IMR-90 (cell line): ENCODE data around the gene CNTNAP1. TPM values are rescaled to one million over a fixed set of nuclear protein-coding genes. Genes with fewer than 3 reads are reported as not detected.

ENCODE experiments used
- ATAC-seq: fragments of 200-7000 bp; cut with Tn5 transposase; 2 replicates; pipeline ENCODE4 v1.9.1; 2020; ENCODE audit warnings: low read depth, mild to moderate bottlenecking, moderate library complexity
- BruUV-seq: library from RNA; stranded (reverse); fragments of 400-500 nt; replicated peaks from 2 replicates; lab custom pipeline; 2021; lab: Mats Ljungman, UMichigan
- CTCF ChIA-PET: fragments of 300-600 bp; formaldehyde crosslinking; extraction: SDS; loops from one replicate; lab custom pipeline; 2021; ENCODE audit warnings: antibody characterized with exemption; lab: Yijun Ruan, JAX
- POLR2A ChIA-PET: fragments of 300-600 bp; sonication (Branson Sonifier 250); formaldehyde crosslinking; loops from one replicate; lab custom pipeline; 2022; ENCODE audit warnings: antibody characterized with exemption; ENCODE audit not compliant: unreplicated experiment; lab: Charles Lee
- DNase-seq: peaks from one replicate; pipeline ENCODE4 v3.0.0; 2013
- H2AFZ ChIP-seq: replicated peaks from 2 replicates; pipeline ENCODE3; 2013; ENCODE audit warnings: low read length, mild to moderate bottlenecking; ENCODE audit not compliant: poor library complexity
- H2AK5ac ChIP-seq: 2 replicates; pipeline ENCODE4 v1.6.1; 2013; ENCODE audit warnings: low read depth, low read length, inconsistent platforms
- H2AK9ac ChIP-seq: replicated peaks from 2 replicates; pipeline ENCODE3; 2013; ENCODE audit warnings: mild to moderate bottlenecking, low read depth, low read length, moderate library complexity; ENCODE audit not compliant: poor library complexity
- H2BK120ac ChIP-seq: 2 replicates; pipeline ENCODE4 v1.6.1; 2013; ENCODE audit warnings: low read depth, low read length, inconsistent platforms
- H2BK15ac ChIP-seq: 3 replicates; pipeline ENCODE4 v1.6.1; 2013; ENCODE audit warnings: low read depth, low read length, inconsistent platforms
- H2BK20ac ChIP-seq: 2 replicates; pipeline ENCODE4 v1.6.1; 2013; ENCODE audit warnings: low read depth, mild to moderate bottlenecking, inconsistent platforms, low read length, moderate library complexity
- H2BK5ac ChIP-seq: 2 replicates; pipeline ENCODE4 v1.6.1; 2013; ENCODE audit warnings: mild to moderate bottlenecking, low read depth, low read length, inconsistent platforms; ENCODE audit not compliant: poor library complexity, severe bottlenecking
- H3K14ac ChIP-seq: replicated peaks from 2 replicates; pipeline ENCODE4 v1.6.1; 2013; ENCODE audit warnings: low read depth, low read length, inconsistent platforms
- H3K18ac ChIP-seq: 2 replicates; pipeline ENCODE4 v1.6.1; 2013; ENCODE audit warnings: low read depth, low read length, control low read depth
- H3K23ac ChIP-seq: 2 replicates; pipeline ENCODE4 v1.6.1; 2013; ENCODE audit warnings: low read depth, low read length, inconsistent platforms
- H3K27ac ChIP-seq: 2 replicates; pipeline ENCODE4 v1.5.1; 2013; ENCODE audit warnings: mild to moderate bottlenecking, control low read depth, low read length; ENCODE audit not compliant: insufficient read depth
- H3K27me3 ChIP-seq: 2 replicates; pipeline ENCODE4 v1.6.1; 2013; ENCODE audit warnings: low read length; ENCODE audit not compliant: control insufficient read depth, insufficient read depth
- H3K36me3 ChIP-seq: 2 replicates; pipeline ENCODE4 v1.6.1; 2013; ENCODE audit warnings: low read length, mixed read lengths; ENCODE audit not compliant: control insufficient read depth, insufficient read depth
- H3K4ac ChIP-seq: 2 replicates; pipeline ENCODE4 v1.6.1; 2013; ENCODE audit warnings: low read depth, low read length, inconsistent platforms
- H3K4me1 ChIP-seq: 2 replicates; pipeline ENCODE4 v1.6.1; 2013; ENCODE audit warnings: low read length, mixed read lengths; ENCODE audit not compliant: control insufficient read depth, insufficient read depth
- H3K4me2 ChIP-seq: 2 replicates; pipeline ENCODE4 v1.6.1; 2013; ENCODE audit warnings: low read depth, mild to moderate bottlenecking, control low read depth, low read length, moderate library complexity
- H3K4me3 ChIP-seq: 2 replicates; pipeline ENCODE4 v1.5.1; 2013; ENCODE audit warnings: low read depth, mild to moderate bottlenecking, control low read depth, low read length, moderate library complexity; ENCODE audit not compliant: insufficient read depth
- H3K56ac ChIP-seq: 2 replicates; pipeline ENCODE4 v1.6.1; 2013; ENCODE audit warnings: low read length, inconsistent platforms; ENCODE audit not compliant: insufficient read depth; ENCODE audit errors: extremely low read depth
- H3K79me1 ChIP-seq, 2 experiments: 2 replicates each; pipeline ENCODE4 v1.6.1; 2013; ENCODE audit warnings: low read length in 2 of 2, inconsistent platforms in 1 of 2, low read depth in 1 of 2
- H3K9ac ChIP-seq: 2 replicates; pipeline ENCODE4 v1.6.1; 2013; ENCODE audit warnings: low read depth, low read length, control low read depth
- H3K9me1 ChIP-seq: 2 replicates; pipeline ENCODE4 v1.6.1; 2013; ENCODE audit warnings: low read length, inconsistent platforms; ENCODE audit not compliant: insufficient read depth
- H3K9me3 ChIP-seq: 2 replicates; pipeline ENCODE4 v1.6.1; 2013; ENCODE audit warnings: low read length; ENCODE audit not compliant: control insufficient read depth, insufficient read depth
- H4K20me1 ChIP-seq: 2 replicates; pipeline ENCODE4 v1.6.1; 2013; ENCODE audit warnings: low read length, inconsistent platforms; ENCODE audit not compliant: insufficient read depth
- H4K5ac ChIP-seq: 2 replicates; pipeline ENCODE4 v1.6.1; 2013; ENCODE audit warnings: mild to moderate bottlenecking, low read depth, low read length, control low read depth
- H4K8ac ChIP-seq, 2 experiments: 2 replicates each; pipeline ENCODE4 v1.6.1; 2013; ENCODE audit warnings: low read depth in 2 of 2, low read length in 2 of 2, control low read depth in 1 of 2, inconsistent platforms in 1 of 2
- H4K91ac ChIP-seq: 2 replicates; pipeline ENCODE4 v1.6.1; 2013; ENCODE audit warnings: low read depth, low read length, inconsistent platforms; ENCODE audit not compliant: insufficient read depth
- MAZ ChIP-seq: IDR thresholded peaks from 2 replicates; pipeline ENCODE4 v1.6.1; 2012; ENCODE audit warnings: low read depth, mild to moderate bottlenecking, low read length, improper control_type of control experiment, moderate library complexity, borderline replicate concordance
- RCOR1 ChIP-seq: IDR thresholded peaks from 2 replicates; pipeline ENCODE4 v1.6.1; 2012; ENCODE audit warnings: mild to moderate bottlenecking, low read length, improper control_type of control experiment; ENCODE audit not compliant: insufficient replicate concordance
- WGBS, 2 experiments: methylation state at CpG; one replicate each; pipeline versions ENCODE4 v1.1.5 to v1.1.7; 2013; ENCODE audit warnings: missing lambda C conversion rate in 2 of 2; ENCODE audit not compliant: insufficient read length in 1 of 2; ENCODE audit errors: extremely low coverage in 2 of 2; 5-methylcytosine and 5-hydroxymethylcytosine counted together
- dilution Hi-C: fragments of 300-500 bp; cut with HindIII; formaldehyde crosslinking; loops from one replicate; pipeline ENCODE4 v1.14.3; 2018; ENCODE audit warnings: low sequenced_read_pairs; ENCODE audit not compliant: unreplicated experiment
- in situ Hi-C: fragments of 300-500 bp; cut with MboI; formaldehyde crosslinking; loops from 3 replicates; pipeline ENCODE4 v1.14.3; 2019; ENCODE audit warnings: low sequenced_read_pairs, inconsistent platforms, mixed read lengths
- intact Hi-C: fragments of 100-400 bp; cut with micrococcal nuclease; formaldehyde crosslinking; loops from 2 replicates; pipeline ENCODE4 v1.10.0; 2022
- polyA plus RNA-seq, 3 experiments: library from polyadenylated mRNA; depleted of rRNA; stranded (reverse); fragments of >200 nt; gene quantifications; 2 replicates each; pipeline ENCODE4 v1.2.3, GENCODE V29; 2012; ENCODE audit warnings: low replicate concordance in 1 of 3
- total RNA-seq: library from RNA; depleted of rRNA; stranded (reverse); fragments of >200 nt; gene quantifications from 2 replicates; pipeline ENCODE4 v1.2.3, GENCODE V29; 2012
- TF ChIP-seq, protein P1 (sequence below): fragments of 150-350 bp; IDR thresholded peaks from 2 replicates; pipeline ENCODE4 v1.6.1; 2016; ENCODE audit warnings: low read depth, mild to moderate bottlenecking, low read length, moderate library complexity, borderline replicate concordance

The CNTNAP1 gene
- total and polyA plus RNA-seq, 2 of the 4 experiments (the other 2 are of a cell fraction), result 12.2 to 72.2 TPM

GRCh38 chr17:42690596-42690995 lies 8.3 kb downstream of the CNTNAP1 start:
- ChIA-PET POLR2A (no interaction called here), CTCF (no interaction called here)
- no peak overlapping the region for H3K27ac ChIP-seq
- no peak for TF ChIP-seq RCOR1
- TF ChIP-seq, protein P1, sequence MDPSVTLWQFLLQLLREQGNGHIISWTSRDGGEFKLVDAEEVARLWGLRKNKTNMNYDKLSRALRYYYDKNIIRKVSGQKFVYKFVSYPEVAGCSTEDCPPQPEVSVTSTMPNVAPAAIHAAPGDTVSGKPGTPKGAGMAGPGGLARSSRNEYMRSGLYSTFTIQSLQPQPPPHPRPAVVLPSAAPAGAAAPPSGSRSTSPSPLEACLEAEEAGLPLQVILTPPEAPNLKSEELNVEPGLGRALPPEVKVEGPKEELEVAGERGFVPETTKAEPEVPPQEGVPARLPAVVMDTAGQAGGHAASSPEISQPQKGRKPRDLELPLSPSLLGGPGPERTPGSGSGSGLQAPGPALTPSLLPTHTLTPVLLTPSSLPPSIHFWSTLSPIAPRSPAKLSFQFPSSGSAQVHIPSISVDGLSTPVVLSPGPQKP, result no peak
- TF ChIP-seq MAZ, result no peak
- H2BK5ac ChIP-seq, result no peak overlapping the region
- no peaks in the 10 kb centered on the region for H3K27me3 ChIP-seq
- H2AK9ac ChIP-seq, result no peak overlapping the region
- no peak overlapping the region for H3K4me3 ChIP-seq
- no peak overlapping the region for H2AK5ac ChIP-seq
- H3K4ac ChIP-seq, result no peak overlapping the region
- H3K23ac ChIP-seq, result no peak overlapping the region
- no peak overlapping the region for H3K9ac ChIP-seq
- H3K9me3 ChIP-seq, result no peaks in the 10 kb centered on the region
- ATAC-seq (no peak), DNase-seq (no peak)
- 91% methylated on average over 5 of the region's 10 CpGs; no CpG with 5 or more reads in 1 of the 2 experiments for WGBS, 2 experiments
- intact Hi-C loops, result no loop called here
- no peak overlapping the region for H2BK20ac ChIP-seq
- H3K14ac ChIP-seq, result no peak overlapping the region
- H2BK15ac ChIP-seq, result no peak overlapping the region
- no peak overlapping the region for H2BK120ac ChIP-seq
- BruUV-seq, result no TSS peak
- peaks cover 0 to 4% of the 10 kb centered on the region in 2 experiments; a peak in 1 of 4 replicates for H3K79me1 ChIP-seq
- in situ Hi-C loops, result loop anchor here (25.0 kb wide), 1 partner anchor 622 kb away; no protein-coding TSS in a partner anchor
- dilution Hi-C loops, result no loop called here
- H4K8ac ChIP-seq, result no peak overlapping the region
- peaks cover 69% of the 10 kb centered on the region for H3K36me3 ChIP-seq
- no peak overlapping the region for H2AFZ ChIP-seq
- no peak overlapping the region for H3K56ac ChIP-seq
- H4K91ac ChIP-seq, result no peak overlapping the region
- H3K9me1 ChIP-seq, result peaks cover 8% of the 10 kb centered on the region
- no peak overlapping the region for H3K4me2 ChIP-seq
- H4K5ac ChIP-seq, result no peak overlapping the region
- H4K20me1 ChIP-seq, result no peaks in the 10 kb centered on the region
- H3K18ac ChIP-seq, result no peak overlapping the region
- no peaks in the 10 kb centered on the region for H3K4me1 ChIP-seq
